Natural killer cell (primary cell): ENCODE measurements around the gene NEAT1. TPM values are rescaled to one million over a fixed set of nuclear protein-coding genes. Genes with fewer than 3 reads are reported as not detected.

Experiments used
- ATAC-seq, 3 donors: fragments of 150-1000 bp in 2 of 3; fragments of 200-7000 bp in 1 of 3; cut with Tn5 transposase; 1 replicate in 1 of 3; 2 replicates in 2 of 3; pipeline ENCODE4 v1.10.0; 2021; ENCODE audit warnings: mild to moderate bottlenecking in 2 of 3, moderate library complexity in 2 of 3
- DNase-seq, 2 donors: peaks; one replicate each; pipeline versions ENCODE4 v3.0.0 to v3.0.0-alpha.2; 2013 to 2021; ENCODE audit warnings: mixed read lengths in 1 of 2
- H3K27ac ChIP-seq: one replicate; pipeline ENCODE4 v1.5.1; 2013; ENCODE audit warnings: mild to moderate bottlenecking, low read length
- H3K27me3 ChIP-seq: one replicate; pipeline ENCODE4 v1.6.1; 2013; ENCODE audit warnings: low read length; ENCODE audit not compliant: control insufficient read depth, insufficient read depth
- H3K36me3 ChIP-seq: one replicate; pipeline ENCODE4 v1.6.1; 2013; ENCODE audit warnings: low read length; ENCODE audit not compliant: control insufficient read depth, insufficient read depth
- H3K4me1 ChIP-seq: one replicate; pipeline ENCODE4 v1.6.1; 2013; ENCODE audit warnings: low read length; ENCODE audit not compliant: control insufficient read depth, insufficient read depth
- H3K4me3 ChIP-seq: one replicate; pipeline ENCODE4 v1.5.1; 2013; ENCODE audit warnings: low read length
- H3K9me3 ChIP-seq: one replicate; pipeline ENCODE4 v1.6.1; 2013; ENCODE audit warnings: low read length; ENCODE audit not compliant: control insufficient read depth, insufficient read depth
- H3K27ac Mint-ChIP-seq, 2 donors: one replicate each; pipeline ENCODE4 v1.8.0; 2022; ENCODE audit warnings: mild to moderate bottlenecking in 2 of 2, mixed read lengths in 2 of 2, moderate library complexity in 1 of 2
- H3K27me3 Mint-ChIP-seq, 2 donors: one replicate each; pipeline ENCODE4 v1.8.0; 2022; ENCODE audit warnings: low read depth in 2 of 2, mixed read lengths in 2 of 2
- H3K36me3 Mint-ChIP-seq: one replicate; pipeline ENCODE4 v1.8.0; 2022; ENCODE audit warnings: mixed read lengths
- H3K4me1 Mint-ChIP-seq, 2 donors: one replicate each; pipeline ENCODE4 v1.8.0; 2022; ENCODE audit warnings: mixed read lengths in 2 of 2
- H3K4me3 Mint-ChIP-seq: one replicate; pipeline ENCODE4 v1.8.0; 2022; ENCODE audit warnings: mild to moderate bottlenecking, moderate library complexity, mixed read lengths
- H3K9me3 Mint-ChIP-seq, 2 donors: one replicate each; pipeline ENCODE4 v1.8.0; 2022; ENCODE audit warnings: mixed read lengths in 2 of 2
- WGBS: methylation state at CpG from one replicate; pipeline ENCODE4 v1.1.7; 2013; ENCODE audit warnings: missing lambda C conversion rate; ENCODE audit not compliant: insufficient coverage; 5-methylcytosine and 5-hydroxymethylcytosine counted together
- intact Hi-C: fragments of 100-400 bp; cut with micrococcal nuclease; formaldehyde crosslinking; loops from one replicate; pipeline ENCODE4 v1.14.2; 2022
- total RNA-seq, 4 donors: library from RNA; stranded (reverse); fragments of 120-200 nt in 1 of 4; gene quantifications; one replicate each; pipeline versions ENCODE4 v1.2.3 to v1.2.4, GENCODE V29; 2013 to 2022
- TF ChIP-seq, protein P1 (sequence below): fragments of 200-600 bp; IDR thresholded peaks from one replicate; pipeline ENCODE4 v1.8.0; 2022; ENCODE audit warnings: antibody characterized with exemption

NEAT1 gene
- total RNA-seq, 3 donors from 2014 or later (not counting 1 experiment from before 2014, with no cell fraction given) = 1,031 to 1,768 (median 1,493) TPM

DNA sequence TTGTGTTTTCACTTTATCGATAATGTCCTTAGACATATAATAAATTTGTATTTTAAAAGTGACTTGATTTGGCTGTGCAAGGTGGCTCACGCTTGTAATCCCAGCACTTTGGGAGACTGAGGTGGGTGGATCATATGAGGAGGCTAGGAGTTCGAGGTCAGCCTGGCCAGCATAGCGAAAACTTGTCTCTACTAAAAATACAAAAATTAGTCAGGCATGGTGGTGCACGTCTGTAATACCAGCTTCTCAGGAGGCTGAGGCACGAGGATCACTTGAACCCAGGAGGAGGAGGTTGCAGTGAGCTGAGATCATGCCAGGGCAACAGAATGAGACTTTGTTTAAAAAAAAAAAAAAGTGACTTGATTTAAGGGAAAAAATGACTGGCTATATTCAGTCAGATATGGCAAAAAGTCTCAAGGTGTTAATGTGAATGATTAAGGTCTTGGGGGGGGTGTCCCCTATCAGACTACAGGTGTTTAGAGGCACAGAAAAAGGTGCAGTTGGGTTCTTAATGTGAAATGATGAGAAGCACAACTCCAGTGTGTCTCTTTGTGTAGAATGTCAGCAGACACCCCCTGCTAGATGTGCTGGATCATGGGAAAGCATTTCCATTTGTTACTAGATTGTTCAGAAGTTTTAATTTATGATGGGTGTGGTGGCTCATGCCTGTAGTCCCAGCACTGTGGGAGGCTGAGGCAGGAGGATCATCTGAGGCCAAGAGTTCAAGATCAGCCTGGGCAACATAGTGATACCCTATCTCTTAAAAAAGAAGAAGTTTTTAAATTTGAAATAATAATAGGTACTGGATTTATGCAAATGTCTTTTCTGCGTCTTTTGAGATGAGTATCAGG lies 17.0 kb downstream of the NEAT1 start:
- WGBS = 88% methylated on average over 6 of the region's 7 CpGs
- DNase-seq (no peak), ATAC-seq (no peak)
- Mint-ChIP-seq H3K36me3 (no peaks in the 10 kb centered on the region), H3K9me3 (no peaks in the 10 kb centered on the region), H3K4me3 (peak overlapping the region; percentile 17), H3K4me1 (peaks cover 77 to 92% of the 10 kb centered on the region in 2 donors), H3K27ac (peak overlapping the region; percentile 78 to 92), H3K27me3 (no peaks in the 10 kb centered on the region)
- Histone ChIP-seq H3K27ac (no peak overlapping the region), H3K9me3 (no peaks in the 10 kb centered on the region), H3K36me3 (peaks cover 53% of the 10 kb centered on the region), H3K4me1 (peaks cover 61% of the 10 kb centered on the region), H3K27me3 (no peaks in the 10 kb centered on the region), H3K4me3 (no peak overlapping the region)
- intact Hi-C loops = loop anchor here (2.0 kb wide), 1 partner anchor 15 kb away; no protein-coding TSS in a partner anchor
- TF ChIP-seq, protein P1, sequence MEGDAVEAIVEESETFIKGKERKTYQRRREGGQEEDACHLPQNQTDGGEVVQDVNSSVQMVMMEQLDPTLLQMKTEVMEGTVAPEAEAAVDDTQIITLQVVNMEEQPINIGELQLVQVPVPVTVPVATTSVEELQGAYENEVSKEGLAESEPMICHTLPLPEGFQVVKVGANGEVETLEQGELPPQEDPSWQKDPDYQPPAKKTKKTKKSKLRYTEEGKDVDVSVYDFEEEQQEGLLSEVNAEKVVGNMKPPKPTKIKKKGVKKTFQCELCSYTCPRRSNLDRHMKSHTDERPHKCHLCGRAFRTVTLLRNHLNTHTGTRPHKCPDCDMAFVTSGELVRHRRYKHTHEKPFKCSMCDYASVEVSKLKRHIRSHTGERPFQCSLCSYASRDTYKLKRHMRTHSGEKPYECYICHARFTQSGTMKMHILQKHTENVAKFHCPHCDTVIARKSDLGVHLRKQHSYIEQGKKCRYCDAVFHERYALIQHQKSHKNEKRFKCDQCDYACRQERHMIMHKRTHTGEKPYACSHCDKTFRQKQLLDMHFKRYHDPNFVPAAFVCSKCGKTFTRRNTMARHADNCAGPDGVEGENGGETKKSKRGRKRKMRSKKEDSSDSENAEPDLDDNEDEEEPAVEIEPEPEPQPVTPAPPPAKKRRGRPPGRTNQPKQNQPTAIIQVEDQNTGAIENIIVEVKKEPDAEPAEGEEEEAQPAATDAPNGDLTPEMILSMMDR = no peak

- peaks cover 56% of the 10 kb centered on the region for H3K4me1 ChIP-seq
- WGBS = 28% methylated on average over 7 of the region's 8 CpGs
- TF ChIP-seq, protein P1 = no peak
- H3K4me1 Mint-ChIP-seq = peaks cover 63 to 84% of the 10 kb centered on the region in 2 donors
- no peaks in the 10 kb centered on the region for H3K27me3 ChIP-seq
- no peak overlapping the region for H3K4me3 ChIP-seq
- DNase-seq (peak in 1 of 2 donors; percentile 23), ATAC-seq (no peak)
- H3K4me3 Mint-ChIP-seq = peak overlapping the region; percentile 31
- no peaks in the 10 kb centered on the region for H3K9me3 Mint-ChIP-seq
- H3K27ac ChIP-seq = peak overlapping the region; percentile 39
- intact Hi-C loops = no loop called here
- H3K36me3 Mint-ChIP-seq = no peaks in the 10 kb centered on the region
- H3K27ac Mint-ChIP-seq = peak overlapping the region; percentile 78 to 92
- no peaks in the 10 kb centered on the region for H3K9me3 ChIP-seq
- H3K27me3 Mint-ChIP-seq = no peaks in the 10 kb centered on the region
- H3K36me3 ChIP-seq = peaks cover 48% of the 10 kb centered on the region
Observed at GRCh38 chr11:65440831-65441499, 18.4 kb downstream of the NEAT1 start.

DNA sequence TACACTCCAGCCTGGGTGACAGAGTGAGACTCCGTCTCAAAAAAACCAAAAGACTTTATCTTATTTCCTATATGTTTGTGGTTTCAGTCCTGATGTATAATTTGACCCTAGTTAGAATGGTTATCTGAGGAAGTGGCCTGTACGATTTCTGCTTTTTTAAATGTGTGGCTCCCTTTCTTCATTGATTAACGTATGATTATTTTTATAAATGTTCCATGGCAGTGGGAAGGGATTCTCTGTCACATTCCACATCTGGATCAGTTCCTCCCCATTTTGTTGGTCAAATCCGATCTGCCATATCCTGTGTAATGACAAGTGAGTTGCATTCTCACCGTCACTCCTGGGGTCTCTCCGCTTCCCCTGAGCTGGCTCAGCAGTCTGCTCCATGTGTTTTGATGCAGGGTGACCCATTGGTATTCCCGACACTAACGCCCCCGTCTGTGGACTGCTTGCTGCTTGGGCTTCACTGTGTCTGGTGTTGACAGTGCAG lies 20.3 kb downstream of the NEAT1 start:
- H3K27me3 Mint-ChIP-seq = no peaks in the 10 kb centered on the region
- DNase-seq (peak in 1 of 2 donors; percentile 4), ATAC-seq (peak; percentile 24 to 58 (median 32))
- intact Hi-C loops = no loop called here
- H3K4me3 ChIP-seq = no peak overlapping the region
- peak overlapping the region; percentile 90 to 92 for H3K27ac Mint-ChIP-seq
- H3K4me1 ChIP-seq = peaks cover 50% of the 10 kb centered on the region
- H3K36me3 ChIP-seq = peaks cover 35% of the 10 kb centered on the region
- no peaks in the 10 kb centered on the region for H3K36me3 Mint-ChIP-seq
- H3K4me3 Mint-ChIP-seq = peak overlapping the region; percentile 63
- 33% methylated on average over 7 of the region's 9 CpGs for WGBS
- no peaks in the 10 kb centered on the region for H3K9me3 Mint-ChIP-seq
- TF ChIP-seq, protein P1 = no peak
- H3K4me1 Mint-ChIP-seq = peaks cover 59 to 73% of the 10 kb centered on the region in 2 donors
- H3K9me3 ChIP-seq = no peaks in the 10 kb centered on the region
- no peaks in the 10 kb centered on the region for H3K27me3 ChIP-seq
- peak overlapping the region; percentile 62 for H3K27ac ChIP-seq
